BJ (cell line): ENCODE results near the gene RADIL. TPM values are rescaled to one million over a fixed set of nuclear protein-coding genes. Genes with fewer than 3 reads are reported as not detected.

Experiments
- CTCF ChIA-PET: fragments of 350-600 bp; formaldehyde crosslinking; extraction: SDS; loops from one replicate; lab custom pipeline; 2021; ENCODE audit warnings: antibody characterized with exemption, inconsistent platforms; lab: Yijun Ruan, JAX
- POLR2A ChIA-PET: fragments of 300-600 bp; sonication (Branson Sonifier 250); formaldehyde crosslinking; extraction: SDS; loops from one replicate; lab custom pipeline; 2021; ENCODE audit warnings: antibody characterized with exemption; lab: Charles Lee
- DNase-seq: peaks from one replicate; pipeline ENCODE4 v3.0.0-alpha.2; 2011; ENCODE audit warnings: low read depth
- H3K27me3 ChIP-seq: 2 replicates; pipeline ENCODE4 v1.6.0; 2011; ENCODE audit warnings: low read length; ENCODE audit not compliant: control insufficient read depth, insufficient read depth
- H3K36me3 ChIP-seq: 2 replicates; pipeline ENCODE4 v1.5.1; 2011; ENCODE audit warnings: low read length; ENCODE audit not compliant: control insufficient read depth, insufficient read depth
- H3K4me3 ChIP-seq: 2 replicates; pipeline ENCODE4 v1.5.1; 2011; ENCODE audit warnings: low read depth, mild to moderate bottlenecking, control low read depth, low read length
- CTCF ChIP-seq: IDR thresholded peaks from 2 replicates; pipeline ENCODE4 v1.5.1; 2011; ENCODE audit warnings: low read depth, mild to moderate bottlenecking, control low read depth, inconsistent platforms, low read length, moderate library complexity; ENCODE audit not compliant: insufficient read depth
- polyA plus RNA-seq: library from polyadenylated mRNA; depleted of rRNA; stranded (reverse); fragments of >200 nt; gene quantifications from 2 replicates; pipeline ENCODE4 v1.2.3, GENCODE V29; 2011

Gene RADIL
- polyA plus RNA-seq, 1 experiment: 1.2 TPM

GRCh38 chr7:4824120-4824775, 59.3 kb downstream of the RADIL start:
- POLR2A ChIA-PET: no interaction called here
- DNase-seq: no peak

GRCh38 chr7:4823441-4824119, 59.9 kb downstream of the RADIL start:
- CTCF ChIA-PET: interaction anchor here (1.0 kb wide), 1 partner anchor 25 kb away, joined by 4 read pairs; no protein-coding TSS in a partner anchor
- H3K27me3 ChIP-seq: no peaks in the 10 kb centered on the region
- DNase-seq: no peak
- no peak overlapping the region for H3K4me3 ChIP-seq
- no peak for TF ChIP-seq CTCF
- H3K36me3 ChIP-seq: no peaks in the 10 kb centered on the region
- POLR2A ChIA-PET: no interaction called here

More at GRCh38 chr7:4824120-4824775, 59.3 kb downstream of the RADIL start:
- H3K36me3 ChIP-seq: no peaks in the 10 kb centered on the region
- H3K27me3 ChIP-seq: no peaks in the 10 kb centered on the region
- CTCF ChIA-PET: interaction anchor here (1.0 kb wide), 1 partner anchor 26 kb away, joined by 4 read pairs; no protein-coding TSS in a partner anchor
- H3K4me3 ChIP-seq: no peak overlapping the region
- TF ChIP-seq CTCF: no peak

GRCh38 chr7:4822677-4823076, 60.8 kb downstream of the RADIL start:
- POLR2A ChIA-PET: no interaction called here
- CTCF ChIA-PET: no interaction called here
- no peaks in the 10 kb centered on the region for H3K27me3 ChIP-seq
- H3K4me3 ChIP-seq: no peak overlapping the region
- TF ChIP-seq CTCF: no peak
- no peaks in the 10 kb centered on the region for H3K36me3 ChIP-seq
- DNase-seq: no peak

GRCh38 chr7:4820967-4821471, 62.5 kb downstream of the RADIL start:
- no peak for TF ChIP-seq CTCF
- Histone ChIP-seq H3K27me3 (no peaks in the 10 kb centered on the region), H3K36me3 (no peaks in the 10 kb centered on the region), H3K4me3 (no peak overlapping the region)
- no peak for DNase-seq
- POLR2A ChIA-PET: no interaction called here
- CTCF ChIA-PET: no interaction called here

- ChIA-PET CTCF (no interaction called here), POLR2A (no interaction called here)
- DNase-seq: no peak
- H3K36me3 ChIP-seq: no peaks in the 10 kb centered on the region
- H3K4me3 ChIP-seq: no peak overlapping the region
- no peak for TF ChIP-seq CTCF
- H3K27me3 ChIP-seq: no peaks in the 10 kb centered on the region
These were observed 63.0 kb downstream of the RADIL start for GRCh38 chr7:4820405-4820966.
